WTC11 (cell line): ENCODE measurements around the gene F2. TPM values are rescaled to one million over a fixed set of nuclear protein-coding genes. Genes with fewer than 3 reads are reported as not detected.

ENCODE experiments used
- ATAC-seq: fragments of 200-7000 bp; cut with Tn5 transposase; 2 replicates; pipeline ENCODE4 v1.10.0; 2021; ENCODE audit warnings: mild to moderate bottlenecking, moderate library complexity
- Bru-seq: library from RNA; stranded (reverse); fragments of 400-500 nt; gene quantifications from one replicate; lab custom pipeline; 2021; lab: Mats Ljungman, UMichigan
- CTCF ChIA-PET: fragments of 300-600 bp; sonication (Branson Sonifier 250); formaldehyde crosslinking; loops from one replicate; lab custom pipeline; 2021; ENCODE audit warnings: antibody characterized with exemption; lab: Charles Lee
- POLR2A ChIA-PET: fragments of 350-600 bp; sonication (Branson Sonifier 250); formaldehyde crosslinking; loops from one replicate; lab custom pipeline; 2021; ENCODE audit warnings: antibody characterized with exemption; lab: Charles Lee
- DNase-seq: peaks from one replicate; pipeline ENCODE4 v3.0.0; 2021; ENCODE audit warnings: low spot score
- H3K27ac Mint-ChIP-seq: 2 replicates; pipeline ENCODE4 v1.8.0; 2021; ENCODE audit warnings: mixed read lengths
- H3K27me3 Mint-ChIP-seq: 2 replicates; pipeline ENCODE4 v1.8.0; 2021; ENCODE audit warnings: low read depth, mild to moderate bottlenecking, moderate library complexity, mixed read lengths
- H3K36me3 Mint-ChIP-seq: 2 replicates; pipeline ENCODE4 v1.8.0; 2021; ENCODE audit warnings: mixed read lengths
- H3K4me1 Mint-ChIP-seq: 2 replicates; pipeline ENCODE4 v1.8.0; 2022; ENCODE audit warnings: mixed read lengths
- H3K4me3 Mint-ChIP-seq: 2 replicates; pipeline ENCODE4 v1.8.0; 2021; ENCODE audit warnings: mild to moderate bottlenecking, moderate library complexity, mixed read lengths
- H3K9me3 Mint-ChIP-seq: 2 replicates; pipeline ENCODE4 v1.8.0; 2021; ENCODE audit warnings: mixed read lengths
- AFF4 ChIP-seq: sonication (generic); formaldehyde crosslinking; IDR thresholded peaks from 2 replicates; pipeline ENCODE4 v1.8.1; 2023; ENCODE audit warnings: mild to moderate bottlenecking, missing genetic modification reagents, borderline replicate concordance
- ATF1 ChIP-seq: sonication (generic); formaldehyde crosslinking; IDR thresholded peaks from 2 replicates; pipeline ENCODE4 v1.8.1; 2023; ENCODE audit warnings: mild to moderate bottlenecking, moderate library complexity, missing genetic modification reagents
- CBFB ChIP-seq: sonication (generic); formaldehyde crosslinking; IDR thresholded peaks from 2 replicates; pipeline ENCODE4 v1.8.1; 2022; ENCODE audit warnings: mild to moderate bottlenecking, low read depth, missing genetic modification reagents
- CREM ChIP-seq: sonication (generic); formaldehyde crosslinking; IDR thresholded peaks from 2 replicates; pipeline ENCODE4 v1.8.1; 2022; ENCODE audit warnings: mild to moderate bottlenecking, missing genetic modification reagents, moderate library complexity
- EMX1 ChIP-seq: fragments of 250-450 bp; sonication (Bioruptor Pico); IDR thresholded peaks from 2 replicates; pipeline ENCODE4 v1.8.0; 2021; ENCODE audit warnings: mild to moderate bottlenecking
- ESRRA ChIP-seq: sonication (generic); formaldehyde crosslinking; IDR thresholded peaks from 2 replicates; pipeline ENCODE4 v1.8.1; 2022; ENCODE audit warnings: mild to moderate bottlenecking, missing genetic modification reagents, borderline replicate concordance
- FOXP4 ChIP-seq: sonication (generic); formaldehyde crosslinking; IDR thresholded peaks from 2 replicates; pipeline ENCODE4 v1.8.0; 2022; ENCODE audit warnings: mild to moderate bottlenecking, missing genetic modification reagents
- GABPB1 ChIP-seq: sonication (generic); formaldehyde crosslinking; IDR thresholded peaks from 2 replicates; pipeline ENCODE4 v1.8.1; 2023; ENCODE audit warnings: mild to moderate bottlenecking, missing genetic modification reagents
- NR1H2 ChIP-seq: sonication (generic); formaldehyde crosslinking; IDR thresholded peaks from 2 replicates; pipeline ENCODE4 v1.9.0; 2021; ENCODE audit warnings: mild to moderate bottlenecking, moderate library complexity, missing genetic modification reagents
- PREB ChIP-seq: sonication (generic); formaldehyde crosslinking; IDR thresholded peaks from 2 replicates; pipeline ENCODE4 v1.8.1; 2022; ENCODE audit warnings: mild to moderate bottlenecking, missing genetic modification reagents, moderate library complexity, borderline replicate concordance
- RELA ChIP-seq: sonication (generic); formaldehyde crosslinking; IDR thresholded peaks from 2 replicates; pipeline ENCODE4 v1.8.1; 2022; ENCODE audit warnings: missing genetic modification reagents, mild to moderate bottlenecking, borderline replicate concordance
- SMAD4 ChIP-seq: sonication (generic); formaldehyde crosslinking; IDR thresholded peaks from 2 replicates; pipeline ENCODE4 v1.8.0; 2022; ENCODE audit warnings: mild to moderate bottlenecking, missing genetic modification reagents
- STAT6 ChIP-seq: sonication (generic); formaldehyde crosslinking; conservative IDR thresholded peaks from 2 replicates; pipeline ENCODE4 v1.8.1; 2023; ENCODE audit warnings: mild to moderate bottlenecking, low read depth, missing genetic modification reagents, moderate library complexity
- TP53 ChIP-seq: sonication (generic); formaldehyde crosslinking; IDR thresholded peaks from 2 replicates; pipeline ENCODE4 v1.8.1; 2023; ENCODE audit warnings: mild to moderate bottlenecking, missing genetic modification reagents
- ZBTB43 ChIP-seq: sonication (generic); formaldehyde crosslinking; IDR thresholded peaks from 2 replicates; pipeline ENCODE4 v1.8.1; 2023; ENCODE audit warnings: mild to moderate bottlenecking, missing genetic modification reagents
- ZMAT4 ChIP-seq: fragments of 250-450 bp; sonication (Bioruptor Pico); IDR thresholded peaks from 2 replicates; pipeline ENCODE4 v1.9.0; 2021; ENCODE audit warnings: mild to moderate bottlenecking
- ZNF263 ChIP-seq: sonication (generic); formaldehyde crosslinking; IDR thresholded peaks from 2 replicates; pipeline ENCODE4 v1.8.1; 2022; ENCODE audit warnings: low read depth, mild to moderate bottlenecking, moderate library complexity, missing genetic modification reagents
- ZNF281 ChIP-seq: sonication (generic); formaldehyde crosslinking; IDR thresholded peaks from 2 replicates; pipeline ENCODE4 v1.8.0; 2023; ENCODE audit warnings: mild to moderate bottlenecking, missing genetic modification reagents
- ZNF423 ChIP-seq: fragments of 250-450 bp; sonication (Bioruptor Pico); IDR thresholded peaks from 2 replicates; pipeline ENCODE4 v2.1.2; 2022; ENCODE audit warnings: mild to moderate bottlenecking, moderate library complexity
- long read RNA-seq, 3 experiments: library from RNA in 1 of 3; library from capped mRNA in 1 of 3; library from polyadenylated mRNA in 1 of 3; unstranded in 2 of 3; stranded (forward) in 1 of 3; transcript quantifications; one replicate each; pipeline ENCODE4 v2.0.0, GENCODE V29; 2021
- total RNA-seq: library from RNA; stranded (reverse); gene quantifications from 3 replicates; pipeline ENCODE4 v1.2.3, GENCODE V29; 2021

The F2 gene
- total RNA-seq (0.50 to 0.82 TPM (median 0.73 TPM) in 3 replicates), Bru-seq, nascent RNA (percentile 6 among the genes with signal in this experiment)
- long read RNA-seq, experiment 1 = 0 reads
- long read RNA-seq, experiment 2, partial matches to known transcripts = 1 of 1 reads
- long read RNA-seq, experiment 2, other reads (novel, unspliced or antisense) = 0 of 1 reads
- long read RNA-seq, experiment 3 = 0 reads

GRCh38 chr11:46719048-46719542 lies at the start of gene F2:
Gene F2 (plus strand): TSS chr11:46719213. CDS start chr11:46719236, 23 bp downstream.
- POLR2A ChIA-PET = interaction anchor here (0.9 kb wide), 1 partner anchor 18 kb away, joined by 3 read pairs; the partner anchor contains the start of gene ZNF408
- TF ChIP-seq ZNF263 (CRISPR knock-in tag) (no peak), GABPB1 (CRISPR knock-in tag) (peak; percentile 90), ESRRA (no peak), EMX1 (CRISPR knock-in tag) (no peak), AFF4 (CRISPR knock-in tag) (no peak), PREB (CRISPR knock-in tag) (no peak), ZNF281 (no peak), SMAD4 (no peak)
- TF ChIP-seq, all 79 proteins: peak for 1
- Mint-ChIP-seq H3K27ac (no peak within 1 kb of the TSS; the same call in 1 of the 2 replicates), H3K36me3 (no peaks in the 10 kb centered on the region), H3K4me3 (no peak within 1 kb of the TSS), H3K4me1 (peaks cover 6% of the 10 kb centered on the region), H3K27me3 (no peaks in the 10 kb centered on the region), H3K9me3 (no peaks in the 10 kb centered on the region)
- ATAC-seq (no peak), DNase-seq (no peak)
- CTCF ChIA-PET = no interaction called here

- no peaks in the 10 kb centered on the region for H3K27me3 Mint-ChIP-seq
- H3K27ac Mint-ChIP-seq = peak overlapping the region; percentile 89
- no peaks in the 10 kb centered on the region for H3K9me3 Mint-ChIP-seq
- H3K36me3 Mint-ChIP-seq = peaks cover 51% of the 10 kb centered on the region
- ATAC-seq (peak; percentile 66), DNase-seq (no peak)
- peaks cover 13% of the 10 kb centered on the region for H3K4me1 Mint-ChIP-seq
- ChIA-PET CTCF (interaction anchor here (0.7 to 1.3 kb wide), 6 partner anchors 9 to 281 kb away, joined by 3 to 5 read pairs (median 4); partner anchors contain the start of genes ARHGAP1 and ZNF408), POLR2A (no interaction called here)
- no peak overlapping the region for H3K4me3 Mint-ChIP-seq
- TF ChIP-seq CREM (no peak), CBFB (CRISPR knock-in tag) (no peak), ZMAT4 (CRISPR knock-in tag) (no peak), ESRRA (no peak), TP53 (CRISPR knock-in tag) (no peak), RELA (CRISPR knock-in tag) (no peak), STAT6 (CRISPR knock-in tag) (no peak), NR1H2 (CRISPR knock-in tag) (no peak), ZNF423 (CRISPR knock-in tag) (no peak), ATF1 (CRISPR knock-in tag) (no peak), FOXP4 (CRISPR knock-in tag) (no peak), ZBTB43 (CRISPR knock-in tag) (no peak)
These were observed 49.3 kb upstream of the F2 start for GRCh38 chr11:46669711-46670139.
